GM12873 (cell line): Measurements from ENCODE around the gene RMDN3.
A peak's percentile ranks its signal among the peaks of the same experiment; 100 is the strongest.

Experiments
- TF ChIP-seq, protein P1 (sequence below): IDR thresholded peaks from 2 replicates; pipeline ENCODE4 v1.5.1; 2012; ENCODE audit warnings: low read depth, mild to moderate bottlenecking, moderate library complexity, low read length, control low read depth; ENCODE audit not compliant: insufficient read depth; ENCODE audit errors: missing control alignments

Gene RMDN3

DNA sequence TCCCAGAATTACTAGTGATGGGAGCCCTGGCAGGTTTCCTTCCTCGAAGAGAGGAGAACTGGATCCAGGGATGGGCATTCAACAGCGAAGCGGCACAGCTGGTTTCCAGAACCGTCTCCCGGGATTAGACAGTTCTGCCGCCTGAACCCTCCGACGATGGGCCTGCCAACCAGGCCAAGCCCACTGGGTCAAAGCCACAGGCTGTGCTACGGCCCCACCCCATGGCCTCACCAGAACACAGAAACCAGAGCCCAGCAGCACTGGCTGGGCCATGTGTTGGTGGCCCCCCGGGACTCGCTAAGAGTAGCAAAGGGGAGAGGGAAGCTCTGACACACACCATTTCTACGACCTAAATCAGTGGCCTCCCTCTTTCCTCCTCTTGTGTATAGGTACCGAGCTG lies 17.0 kb upstream of the RMDN3 start:
- TF ChIP-seq, protein P1, sequence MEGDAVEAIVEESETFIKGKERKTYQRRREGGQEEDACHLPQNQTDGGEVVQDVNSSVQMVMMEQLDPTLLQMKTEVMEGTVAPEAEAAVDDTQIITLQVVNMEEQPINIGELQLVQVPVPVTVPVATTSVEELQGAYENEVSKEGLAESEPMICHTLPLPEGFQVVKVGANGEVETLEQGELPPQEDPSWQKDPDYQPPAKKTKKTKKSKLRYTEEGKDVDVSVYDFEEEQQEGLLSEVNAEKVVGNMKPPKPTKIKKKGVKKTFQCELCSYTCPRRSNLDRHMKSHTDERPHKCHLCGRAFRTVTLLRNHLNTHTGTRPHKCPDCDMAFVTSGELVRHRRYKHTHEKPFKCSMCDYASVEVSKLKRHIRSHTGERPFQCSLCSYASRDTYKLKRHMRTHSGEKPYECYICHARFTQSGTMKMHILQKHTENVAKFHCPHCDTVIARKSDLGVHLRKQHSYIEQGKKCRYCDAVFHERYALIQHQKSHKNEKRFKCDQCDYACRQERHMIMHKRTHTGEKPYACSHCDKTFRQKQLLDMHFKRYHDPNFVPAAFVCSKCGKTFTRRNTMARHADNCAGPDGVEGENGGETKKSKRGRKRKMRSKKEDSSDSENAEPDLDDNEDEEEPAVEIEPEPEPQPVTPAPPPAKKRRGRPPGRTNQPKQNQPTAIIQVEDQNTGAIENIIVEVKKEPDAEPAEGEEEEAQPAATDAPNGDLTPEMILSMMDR, result no peak

DNA sequence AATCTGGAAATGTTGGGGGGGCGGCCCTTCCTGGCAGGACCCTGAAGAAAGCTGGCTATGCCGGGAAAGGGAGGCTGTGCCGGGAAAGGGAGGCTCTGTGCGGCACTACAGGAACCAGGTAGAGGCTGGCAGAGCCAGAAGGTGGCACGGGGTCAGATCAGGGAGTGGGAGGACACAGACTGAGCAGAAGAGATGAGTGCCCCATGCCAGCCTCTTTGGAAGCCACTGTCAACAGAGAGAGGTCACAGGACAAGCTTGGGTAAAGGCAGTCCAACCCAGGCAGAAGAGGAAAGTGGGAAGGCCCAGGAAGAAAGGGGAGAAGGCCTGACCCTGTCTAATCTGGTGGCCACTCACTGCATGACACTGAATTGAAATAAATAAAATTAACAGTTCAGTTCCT lies 16.2 kb upstream of the RMDN3 start:
- TF ChIP-seq, protein P1, result no peak

DNA sequence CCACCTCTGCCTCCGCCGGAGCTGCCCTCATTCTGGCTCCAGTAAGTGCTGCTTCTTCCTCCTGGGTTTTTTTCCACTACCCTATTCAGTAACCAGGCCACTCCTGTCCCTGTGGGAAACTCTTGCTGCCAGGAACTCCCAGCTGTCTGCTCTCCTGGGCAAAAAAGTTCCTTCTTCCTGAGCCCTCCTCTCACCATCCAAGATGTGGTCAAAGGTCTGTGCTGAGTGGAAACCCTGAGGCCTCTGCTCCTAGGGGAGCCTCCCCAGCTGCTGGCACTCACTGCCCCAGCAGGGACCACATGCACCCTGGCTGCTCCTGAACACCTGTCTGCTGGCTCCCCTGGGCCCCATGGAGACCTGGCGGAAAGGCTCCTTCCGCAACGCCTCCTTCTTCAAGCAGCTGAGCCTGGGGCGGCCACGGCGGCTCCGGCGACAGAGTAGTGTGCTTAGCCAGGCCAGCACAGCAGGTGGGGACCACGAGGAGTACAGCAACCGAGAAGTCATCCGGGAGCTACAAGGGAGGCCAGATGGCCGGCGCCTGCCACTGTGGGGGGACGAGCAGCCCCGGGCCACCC lies 15.2 kb upstream of the RMDN3 start:
- TF ChIP-seq, protein P1, result no peak

DNA sequence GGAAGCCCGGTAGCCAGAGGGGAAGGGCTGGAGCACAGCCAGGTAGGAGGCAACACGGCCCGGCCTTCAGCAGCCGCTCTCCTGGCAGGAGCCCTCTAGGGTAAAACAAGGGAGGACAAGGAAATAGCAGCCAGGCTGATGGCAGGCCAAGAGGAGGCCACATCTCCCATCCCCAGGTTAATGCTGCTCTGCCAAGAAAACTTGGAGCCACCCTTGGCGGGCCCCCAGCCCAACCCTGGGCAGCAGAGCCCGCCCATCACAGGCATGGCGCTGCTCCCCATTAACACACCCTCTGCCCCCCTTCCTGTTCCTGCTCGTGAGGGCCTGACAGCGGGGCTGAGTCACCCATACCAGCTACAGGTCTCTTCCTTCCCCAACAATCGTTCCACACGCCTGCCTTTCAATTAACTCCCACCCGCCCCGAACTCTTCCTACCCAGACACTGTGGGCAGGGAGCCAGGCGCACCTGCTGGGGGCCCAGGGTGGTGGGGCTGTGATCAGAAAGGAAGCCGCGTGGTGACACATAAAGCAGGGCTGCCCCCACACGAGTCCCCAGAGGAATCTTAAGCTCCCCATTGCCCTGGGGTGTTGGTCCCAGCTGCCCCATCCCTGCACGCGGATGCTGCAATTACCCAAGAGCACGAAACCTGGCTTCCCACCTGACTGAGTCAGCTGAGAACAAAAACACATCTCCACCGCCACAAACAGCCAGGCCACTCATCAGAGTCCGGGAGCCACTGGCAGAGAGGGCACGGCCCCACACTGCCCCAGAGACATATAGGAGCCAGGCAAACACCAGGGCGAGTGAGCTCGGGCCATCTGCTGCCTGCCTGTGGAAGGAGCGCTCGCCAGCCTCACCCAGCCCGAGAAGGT lies 14.5 kb upstream of the RMDN3 start, which contains the start of gene C15orf62:
Gene C15orf62 (plus strand): TSS at position 707 of the 873 bp plus-strand sequence. CDS start 516 bp downstream, outside the sequence.
- TF ChIP-seq, protein P1, result no peak

DNA sequence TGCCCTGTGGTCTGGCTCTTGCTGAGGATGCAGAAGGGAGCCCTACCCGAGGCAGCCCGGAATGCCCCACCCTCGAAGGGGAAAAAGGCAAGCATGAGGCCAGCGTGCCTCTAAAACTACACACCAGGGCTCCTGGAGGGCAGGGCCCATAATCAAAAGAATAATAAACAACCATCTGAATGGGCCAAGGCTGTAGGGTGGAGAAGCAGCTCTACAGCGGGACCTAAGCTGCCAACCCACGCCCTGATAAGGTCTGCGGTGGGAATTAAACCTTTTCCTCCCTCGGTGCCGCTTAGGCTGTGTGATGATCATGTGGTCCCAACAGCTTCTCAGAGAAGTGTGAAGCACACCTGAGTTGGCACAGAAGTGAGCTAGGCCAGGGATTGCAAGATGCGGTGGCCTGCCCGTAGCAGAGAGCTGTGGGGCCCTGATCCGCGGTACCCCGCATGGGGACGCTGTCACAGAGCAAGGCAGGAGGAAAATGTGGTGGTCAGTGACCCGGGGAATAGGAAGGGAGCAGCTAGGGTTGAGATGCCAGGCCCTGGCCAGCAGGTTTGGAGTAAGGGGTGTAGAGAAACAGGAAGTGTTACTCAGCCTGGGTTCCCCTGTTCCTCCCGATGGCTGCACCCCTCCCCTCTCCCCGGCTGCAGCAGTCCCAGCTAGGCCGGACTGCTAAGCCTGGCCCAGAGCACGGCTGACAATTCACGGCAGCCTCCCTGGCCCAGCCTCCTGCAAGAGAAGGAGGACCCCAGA lies 13.6 kb upstream of the RMDN3 start:
- TF ChIP-seq, protein P1, result peak; percentile 36

DNA sequence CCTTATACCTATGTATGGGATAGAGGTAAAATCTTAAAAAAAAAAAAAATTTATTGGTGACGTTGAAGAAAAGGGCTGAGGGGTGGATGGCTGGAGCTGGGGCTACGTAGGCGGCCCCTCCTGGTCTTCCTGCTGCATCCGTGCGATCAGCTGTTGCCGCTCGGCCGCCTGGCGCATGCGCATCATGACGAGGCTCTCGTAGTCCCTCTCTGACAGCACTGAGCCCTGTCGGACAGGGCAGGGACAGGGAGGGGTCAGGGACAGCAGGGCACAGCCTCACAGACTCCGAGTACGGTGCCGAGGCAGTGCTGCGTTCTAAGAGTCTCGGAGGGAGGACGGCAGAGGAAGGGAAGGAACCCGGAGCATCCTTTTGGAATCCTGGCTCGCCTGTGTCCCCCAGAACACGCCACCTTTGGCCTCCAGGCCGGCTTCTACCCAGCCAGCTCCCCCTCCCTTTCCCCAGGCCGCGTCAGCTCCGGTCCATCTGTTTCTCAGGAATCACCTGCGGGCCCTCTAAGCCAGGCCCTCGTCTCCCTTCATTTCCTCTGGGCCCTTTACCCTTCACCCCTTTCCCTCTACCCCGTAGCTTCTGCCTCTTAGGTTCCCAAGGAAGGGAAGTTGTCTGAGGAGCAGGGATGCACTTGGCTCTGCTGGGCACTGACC lies 12.9 kb upstream of the RMDN3 start:
- TF ChIP-seq, protein P1, result no peak
